GM12801 (cell line): ENCODE results near the gene EXO1.

Source experiments
- CTCF ChIP-seq: IDR thresholded peaks from one replicate; pipeline ENCODE4 v1.5.1; 2011; ENCODE audit warnings: control low read depth; ENCODE audit not compliant: insufficient read length; ENCODE audit errors: extremely low read depth

EXO1 gene

DNA sequence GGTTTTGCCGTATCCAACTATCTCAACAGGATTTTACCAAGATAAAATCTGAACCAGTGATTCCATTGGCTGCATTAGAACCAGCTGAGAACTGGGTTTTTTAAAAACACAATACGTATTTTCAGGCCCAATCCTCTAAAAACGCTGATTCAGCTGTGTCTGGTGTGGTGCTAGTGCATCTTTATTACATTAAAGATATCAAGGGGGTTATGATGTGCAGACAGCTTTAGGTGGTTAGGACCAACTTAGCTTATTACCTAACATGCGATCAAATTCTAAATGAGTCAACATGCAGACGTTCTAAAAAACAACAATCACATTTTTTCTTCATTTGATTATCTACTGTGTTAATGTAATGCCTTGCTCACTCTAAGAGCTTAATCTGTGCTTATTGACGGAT is 32.0 kb upstream of the EXO1 start:
- TF ChIP-seq CTCF, result no peak

DNA sequence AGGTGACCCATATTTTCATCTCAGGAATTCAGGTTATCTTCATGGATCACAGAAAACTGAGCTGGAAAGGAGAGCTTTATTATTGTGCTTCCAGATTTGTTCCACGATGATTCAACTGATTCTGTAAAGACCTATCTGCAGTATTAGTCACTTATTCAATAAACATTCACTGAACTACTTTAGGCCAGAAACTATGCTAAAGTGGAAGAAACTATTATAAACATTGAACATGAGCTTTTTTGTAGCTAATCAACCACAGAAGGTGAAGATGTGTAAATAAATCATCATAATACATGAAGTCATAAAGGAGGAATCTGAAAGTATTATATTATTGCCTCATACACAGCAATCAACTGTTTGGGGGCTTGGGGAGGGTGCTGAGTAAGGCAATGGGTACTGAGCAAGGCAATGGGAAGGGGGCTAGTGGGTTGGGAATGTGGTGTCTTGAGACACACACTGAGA is 30.6 kb upstream of the EXO1 start:
- TF ChIP-seq CTCF, result no peak

DNA sequence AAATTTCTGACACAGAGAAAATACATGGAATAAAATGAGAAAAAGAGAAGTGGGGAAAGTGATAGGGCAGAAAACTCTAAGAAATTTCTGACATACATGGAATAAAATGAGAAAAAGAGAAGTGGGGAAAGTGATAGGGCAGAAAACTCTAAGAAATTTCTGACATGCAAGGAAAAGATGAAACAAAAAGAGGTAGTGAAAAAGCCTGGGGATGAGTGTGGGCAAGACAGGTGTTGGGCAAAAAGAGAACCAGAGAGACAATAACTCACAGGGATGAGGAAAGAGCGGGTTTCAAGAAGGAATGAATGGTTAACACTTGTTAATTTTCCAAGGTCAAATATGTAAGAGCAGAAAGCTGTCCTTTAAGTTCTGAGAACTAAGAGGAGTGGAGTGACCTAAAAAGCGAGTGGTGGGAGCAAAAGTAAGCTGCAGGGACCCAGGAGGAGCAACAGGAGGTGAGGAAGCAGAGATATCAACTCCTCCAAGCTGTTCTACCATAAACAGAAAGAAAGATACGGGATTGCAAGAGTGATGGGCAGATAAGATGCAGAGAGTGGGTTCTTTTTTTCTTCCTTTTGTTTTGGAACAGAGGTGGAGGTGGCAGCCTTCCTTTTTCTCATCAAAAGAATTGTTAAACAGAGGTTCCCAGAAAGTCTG is 29.9 kb upstream of the EXO1 start:
- TF ChIP-seq CTCF, result no peak

GRCh38 chr1:241819340-241819866 is 28.6 kb upstream of the EXO1 start:
- TF ChIP-seq CTCF, result no peak

GRCh38 chr1:241821363-241821762 is 26.6 kb upstream of the EXO1 start:
- TF ChIP-seq CTCF, result no peak

DNA sequence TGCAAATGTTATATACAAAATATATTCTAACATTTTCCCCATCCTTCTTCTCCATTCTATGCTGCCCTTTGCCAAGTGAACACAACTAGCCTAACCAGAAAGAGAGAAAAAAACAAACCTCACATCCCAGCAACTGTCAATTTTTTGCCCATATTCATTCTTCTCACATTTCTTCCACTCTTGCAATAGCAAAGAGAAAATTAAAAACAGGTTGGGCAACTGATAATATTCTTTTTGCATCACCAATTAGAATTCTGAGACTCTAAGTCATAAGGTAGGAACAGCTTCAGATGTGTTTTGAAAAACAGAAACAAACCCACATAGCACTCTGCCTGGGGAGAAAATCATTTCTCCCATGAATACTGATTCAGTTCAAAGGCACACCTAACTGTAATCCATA is 25.2 kb upstream of the EXO1 start:
- TF ChIP-seq CTCF, result no peak

- TF ChIP-seq CTCF, result no peak
Measured at GRCh38 chr1:241823925-241824324, 24.1 kb upstream of the EXO1 start.
